ENCODE results near the gene TLE2.
"Not testable (repeated sequence)": the region's sequence is repeated elsewhere in the genome, so short reads cannot be mapped to it uniquely, and the experiment has no call there.

Gene TLE2

GRCh38 chr19:2982561-2982960 lies 46.5 kb downstream of the TLE2 start:
- no peak for DNase-seq

- DNase-seq = no peak
Observed at GRCh38 chr19:2981898-2982297, 47.2 kb downstream of the TLE2 start.

- DNase-seq = no peak
Observed at GRCh38 chr19:2978772-2979171, 50.3 kb downstream of the TLE2 start.

- no peak for DNase-seq
Observed at GRCh38 chr19:2978166-2978767, 50.8 kb downstream of the TLE2 start.

- no peak for DNase-seq
Observed at GRCh38 chr19:2977746-2978138, 51.3 kb downstream of the TLE2 start.

GRCh38 chr19:2977001-2977745 lies 51.9 kb downstream of the TLE2 start, which contains the start of gene TLE6:
TSS of gene TLE6 (plus strand) at chr19:2977564. CDS start at chr19:2978234, 670 bp downstream.
- DNase-seq = peak; percentile 93

GRCh38 chr19:2976609-2977000 lies 52.5 kb downstream of the TLE2 start:
- DNase-seq = no peak

GRCh38 chr19:2974342-2975041 lies 54.6 kb downstream of the TLE2 start:
- peak in 1 of 2 donors; percentile 27 for DNase-seq

- no peak for DNase-seq
Observed at GRCh38 chr19:2973229-2973628, 55.9 kb downstream of the TLE2 start.

GRCh38 chr19:2970201-2970835 lies 58.8 kb downstream of the TLE2 start:
- DNase-seq = no peak

GRCh38 chr19:2969104-2969504 lies 60.0 kb downstream of the TLE2 start:
- DNase-seq = no peak

GRCh38 chr19:2967972-2968371 lies 61.1 kb downstream of the TLE2 start:
- DNase-seq = no peak

- no peak for DNase-seq
Observed at GRCh38 chr19:2964874-2965273, 64.2 kb downstream of the TLE2 start.

GRCh38 chr19:2963631-2964030 lies 65.4 kb downstream of the TLE2 start:
- not testable (repeated sequence) for DNase-seq

GRCh38 chr19:2963122-2963521 lies 66.0 kb downstream of the TLE2 start:
- no peak for DNase-seq

GRCh38 chr19:2962018-2962670 lies 66.9 kb downstream of the TLE2 start:
- peak; percentile 16 to 55 for DNase-seq

- no peak for DNase-seq
Observed at GRCh38 chr19:2960120-2960519, 69.0 kb downstream of the TLE2 start.

GRCh38 chr19:2957160-2957559 lies 71.9 kb downstream of the TLE2 start:
- no peak for DNase-seq

- no peak for DNase-seq
Observed at GRCh38 chr19:2952953-2953481, 76.1 kb downstream of the TLE2 start.

GRCh38 chr19:2950286-2951124 lies 78.6 kb downstream of the TLE2 start:
- DNase-seq = peak; percentile 100

GRCh38 chr19:2949939-2950285 lies 79.2 kb downstream of the TLE2 start:
- DNase-seq = no peak
